GM13976 (cell line): Measurements from ENCODE around the gene SLC25A53.
"Not testable (repeated sequence)": the region's sequence is repeated elsewhere in the genome, so short reads cannot be mapped to it uniquely, and the experiment has no call there.

Source experiments
- DNase-seq: peaks from one replicate; pipeline ENCODE4 v3.0.0; 2012; ENCODE audit warnings: low spot score
- CTCF ChIP-seq: IDR thresholded peaks from 2 replicates; pipeline ENCODE4 v1.5.1; 2012; ENCODE audit warnings: borderline replicate concordance, mild to moderate bottlenecking; ENCODE audit not compliant: insufficient read depth; ENCODE audit errors: extremely low read depth, missing control alignments, control extremely low read depth
- in situ Hi-C: fragments of 300-500 bp; cut with MboI; formaldehyde crosslinking; loops from one replicate; pipeline ENCODE4 v1.12.0; 2022; ENCODE audit warnings: low sequenced_read_pairs, mixed read lengths, inconsistent platforms; ENCODE audit not compliant: unreplicated experiment

Gene SLC25A53

GRCh38 chrX:104084534-104085277, 72.1 kb downstream of the SLC25A53 start:
- TF ChIP-seq CTCF: no peak
- in situ Hi-C loops: no loop called here
- DNase-seq: no peak

GRCh38 chrX:104084063-104084462, 72.7 kb downstream of the SLC25A53 start:
- DNase-seq: no peak
- no peak for TF ChIP-seq CTCF
- in situ Hi-C loops: no loop called here

- in situ Hi-C loops: not testable (repeated sequence)
Observed at GRCh38 chrX:104077854-104078253, 79.0 kb downstream of the SLC25A53 start.

GRCh38 chrX:104075778-104076445, 80.9 kb downstream of the SLC25A53 start, which contains the start of gene TMSB15C:
TSS of gene TMSB15C (minus strand) at chrX:104076236.
- DNase-seq, in situ Hi-C loops: not testable (repeated sequence)

More at GRCh38 chrX:104077854-104078253, 79.0 kb downstream of the SLC25A53 start:
- not testable (repeated sequence) for DNase-seq

- in situ Hi-C loops, DNase-seq: not testable (repeated sequence)
Observed at GRCh38 chrX:104062636-104063035, 94.2 kb downstream of the SLC25A53 start.

- DNase-seq, in situ Hi-C loops: not testable (repeated sequence)
Observed at GRCh38 chrX:104054956-104055355, 101.9 kb downstream of the SLC25A53 start.
